Vagina (tissue), 2 donors: ENCODE data around the gene MBD4. TPM values are rescaled to one million over a fixed set of nuclear protein-coding genes. Genes with fewer than 3 reads are reported as not detected.
"Not testable (repeated sequence)": the region's sequence is repeated elsewhere in the genome, so short reads cannot be mapped to it uniquely, and the experiment has no call there.

Source experiments
- DNase-seq, 2 donors: peaks; one replicate each; pipeline ENCODE4 v3.0.0-alpha.2; 2017; ENCODE audit errors: extremely low spot score in 2 of 2
- H3K27ac ChIP-seq: fragments of 200-600 bp; sonication (generic); one replicate; pipeline ENCODE4 v1.5.1; 2019
- H3K27me3 ChIP-seq: fragments of 200-600 bp; sonication (generic); one replicate; pipeline ENCODE4 v1.5.1; 2019
- H3K36me3 ChIP-seq, 2 donors: fragments of 200-600 bp; sonication (generic); one replicate each; pipeline ENCODE4 v1.5.1; 2017 to 2019
- H3K4me1 ChIP-seq: fragments of 200-600 bp; sonication (generic); one replicate; pipeline ENCODE4 v1.5.1; 2019
- H3K4me3 ChIP-seq, 2 donors: fragments of 200-600 bp; sonication (generic); 1 replicate in 1 of 2; 2 replicates in 1 of 2; pipeline ENCODE4 v1.5.1; 2016 to 2019
- H3K9me3 ChIP-seq: fragments of 200-600 bp; sonication (generic); one replicate; pipeline ENCODE4 v1.5.1; 2019
- POLR2A ChIP-seq, 2 donors: fragments of 450-650 bp; IDR thresholded peaks; one replicate each; pipeline ENCODE4 v1.6.1; 2017; ENCODE audit warnings: antibody characterized with exemption in 2 of 2, mild to moderate bottlenecking in 2 of 2, moderate library complexity in 2 of 2
- POLR2AphosphoS5 ChIP-seq, 2 donors: sonication (generic); formaldehyde crosslinking; IDR thresholded peaks; one replicate each; pipeline ENCODE4 v1.9.0; 2017; ENCODE audit warnings: antibody characterized with exemption in 2 of 2, mild to moderate bottlenecking in 2 of 2, low read depth in 1 of 2; ENCODE audit not compliant: insufficient read depth in 1 of 2
- intact Hi-C: fragments of 100-400 bp; cut with DNase I; formaldehyde crosslinking; loops from one replicate; pipeline ENCODE4 v1.15.1; 2023
- total RNA-seq: library from RNA; depleted of rRNA; stranded (reverse); fragments of >200 nt; gene quantifications from one replicate; pipeline ENCODE4 v1.2.3, GENCODE V29; 2016
- TF ChIP-seq, protein P1 (sequence below), 3 experiments: fragments of 450-650 bp in 2 of 3; fragments of 200-600 bp in 1 of 3; sonication (generic) in 1 of 3; IDR thresholded peaks; one replicate each; pipeline ENCODE4 v1.5.1; 2017 to 2019; ENCODE audit warnings: antibody characterized with exemption in 3 of 3, mild to moderate bottlenecking in 2 of 3, moderate library complexity in 2 of 3

MBD4 gene
- total RNA-seq, 1 donor from 2014 or later: 32.4 TPM

DNA sequence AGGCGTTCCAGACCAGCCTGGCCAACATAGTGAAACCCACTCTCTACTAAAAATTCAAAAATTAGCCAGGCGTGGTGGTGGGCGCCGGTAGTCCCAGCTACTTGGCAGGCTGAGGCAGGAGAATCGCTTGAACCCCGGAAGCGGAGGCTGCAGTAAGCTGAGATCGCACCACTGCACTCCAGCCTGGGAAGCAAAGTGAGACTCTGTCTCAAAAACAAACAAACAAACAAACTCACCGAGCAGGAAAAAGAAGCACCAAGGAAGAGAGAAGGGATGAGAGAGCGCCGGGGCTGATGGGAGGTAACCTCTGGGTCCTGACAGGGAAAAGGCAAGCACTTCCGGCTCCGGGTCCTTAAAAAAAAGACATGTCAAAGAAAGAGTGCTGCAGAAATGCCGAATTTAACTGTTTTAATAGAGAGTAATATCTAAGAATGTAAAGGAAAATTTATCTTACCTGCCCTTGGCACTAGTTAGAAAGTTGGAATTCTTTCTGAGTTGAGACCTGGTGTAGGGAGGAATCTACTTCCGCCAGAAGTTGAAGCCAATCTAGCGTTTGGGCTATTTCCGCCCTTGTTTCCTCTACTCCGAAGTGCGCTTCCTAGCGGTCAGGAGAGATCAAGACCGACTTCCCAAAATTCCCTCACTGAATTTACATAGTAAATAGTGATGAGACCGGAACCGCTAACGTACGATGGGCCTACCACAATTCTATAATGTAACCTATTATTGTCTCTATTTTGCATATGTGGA lies 40.4 kb downstream of the MBD4 start:
- H3K27ac ChIP-seq: peak overlapping the region; percentile 88
- H3K27me3 ChIP-seq: no peaks in the 10 kb centered on the region
- intact Hi-C loops: no loop called here
- H3K4me1 ChIP-seq: peaks cover 30% of the 10 kb centered on the region
- no peaks in the 10 kb centered on the region for H3K36me3 ChIP-seq
- peak; percentile 55 to 96 for TF ChIP-seq POLR2AphosphoS5 (IDR thresholded peaks at IDR 0.05; ENCODE audit: insufficient read depth in 1 of 2, low read depth in 1 of 2)
- TF ChIP-seq, protein P1, sequence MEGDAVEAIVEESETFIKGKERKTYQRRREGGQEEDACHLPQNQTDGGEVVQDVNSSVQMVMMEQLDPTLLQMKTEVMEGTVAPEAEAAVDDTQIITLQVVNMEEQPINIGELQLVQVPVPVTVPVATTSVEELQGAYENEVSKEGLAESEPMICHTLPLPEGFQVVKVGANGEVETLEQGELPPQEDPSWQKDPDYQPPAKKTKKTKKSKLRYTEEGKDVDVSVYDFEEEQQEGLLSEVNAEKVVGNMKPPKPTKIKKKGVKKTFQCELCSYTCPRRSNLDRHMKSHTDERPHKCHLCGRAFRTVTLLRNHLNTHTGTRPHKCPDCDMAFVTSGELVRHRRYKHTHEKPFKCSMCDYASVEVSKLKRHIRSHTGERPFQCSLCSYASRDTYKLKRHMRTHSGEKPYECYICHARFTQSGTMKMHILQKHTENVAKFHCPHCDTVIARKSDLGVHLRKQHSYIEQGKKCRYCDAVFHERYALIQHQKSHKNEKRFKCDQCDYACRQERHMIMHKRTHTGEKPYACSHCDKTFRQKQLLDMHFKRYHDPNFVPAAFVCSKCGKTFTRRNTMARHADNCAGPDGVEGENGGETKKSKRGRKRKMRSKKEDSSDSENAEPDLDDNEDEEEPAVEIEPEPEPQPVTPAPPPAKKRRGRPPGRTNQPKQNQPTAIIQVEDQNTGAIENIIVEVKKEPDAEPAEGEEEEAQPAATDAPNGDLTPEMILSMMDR (IDR thresholded peaks at IDR 0.05): peak; percentile 40 to 82 (median 59)
- TF ChIP-seq POLR2A (IDR thresholded peaks at IDR 0.05): no peak
- peak overlapping the region; percentile 77 to 83 for H3K4me3 ChIP-seq
- DNase-seq: no peak
- no peaks in the 10 kb centered on the region for H3K9me3 ChIP-seq

DNA sequence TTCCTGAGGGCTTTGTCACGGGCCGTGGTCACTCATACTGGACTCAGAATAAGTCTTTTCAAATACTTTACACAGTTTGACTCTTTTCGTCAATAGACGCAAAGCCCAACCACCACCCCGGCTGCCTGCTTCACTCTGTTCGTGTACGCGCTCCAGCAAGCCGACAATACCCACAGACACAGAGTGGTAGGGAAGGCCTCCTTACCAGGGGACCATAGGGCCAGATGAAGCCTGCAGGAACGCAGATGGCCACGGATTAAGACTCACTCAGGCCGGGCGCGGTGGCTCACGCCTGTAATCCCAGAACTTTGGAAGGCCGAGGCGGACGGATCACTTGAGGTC lies 41.0 kb downstream of the MBD4 start:
- H3K27me3 ChIP-seq: no peaks in the 10 kb centered on the region
- H3K4me1 ChIP-seq: peaks cover 30% of the 10 kb centered on the region
- no peaks in the 10 kb centered on the region for H3K36me3 ChIP-seq
- H3K27ac ChIP-seq: peak overlapping the region; percentile 88
- H3K4me3 ChIP-seq: peak overlapping the region; percentile 77 to 83
- DNase-seq: no peak
- intact Hi-C loops: no loop called here
- no peaks in the 10 kb centered on the region for H3K9me3 ChIP-seq
- TF ChIP-seq POLR2AphosphoS5 (IDR thresholded peaks at IDR 0.05; ENCODE audit: insufficient read depth in 1 of 2, low read depth in 1 of 2): no peak
- no peak for TF ChIP-seq POLR2A (IDR thresholded peaks at IDR 0.05)
- TF ChIP-seq, protein P1 (IDR thresholded peaks at IDR 0.05): no peak

DNA sequence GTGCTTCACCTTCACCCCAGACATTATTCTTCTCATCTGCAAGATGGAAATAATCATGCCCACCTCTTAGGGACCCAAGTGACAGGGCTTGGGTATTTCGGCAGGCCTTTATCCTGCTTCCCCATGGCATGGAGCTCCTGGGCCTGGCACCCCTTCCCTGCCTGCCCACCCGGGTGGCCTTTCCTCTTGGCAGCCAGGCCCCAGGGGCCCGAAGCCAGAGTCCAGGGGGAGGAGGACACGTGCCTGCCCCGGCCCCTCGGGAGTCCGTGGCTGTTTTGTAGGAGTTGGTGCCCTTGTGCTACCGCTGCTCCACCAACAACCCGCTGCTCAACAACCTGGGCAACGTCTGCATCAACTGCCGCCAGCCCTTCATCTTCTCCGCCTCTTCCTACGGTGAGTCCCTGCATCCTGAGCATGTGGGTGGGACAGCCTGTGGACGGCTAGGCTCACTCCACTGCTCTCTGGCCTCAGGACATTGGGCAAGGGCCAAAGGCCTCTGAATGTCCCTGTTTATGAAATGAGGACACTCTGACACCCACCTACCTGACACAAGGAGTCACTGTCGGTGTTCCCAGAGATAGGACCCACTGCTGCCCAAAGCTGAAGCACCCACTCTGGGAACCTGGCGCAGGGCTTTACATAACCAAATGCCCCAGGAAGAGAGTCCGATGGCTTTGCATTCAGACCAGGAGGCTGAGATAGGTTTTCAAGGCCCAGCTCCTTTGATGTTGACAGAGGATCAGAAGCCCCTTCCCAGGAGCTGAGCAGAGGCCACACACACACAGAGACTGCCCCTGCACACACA lies 45.8 kb downstream of the MBD4 start:
- intact Hi-C loops, H3K4me3 ChIP-seq, H3K9me3 ChIP-seq, H3K27me3 ChIP-seq, DNase-seq, H3K27ac ChIP-seq: not testable (repeated sequence)
- Histone ChIP-seq H3K36me3 (peaks cover 0 to 23% of the 10 kb centered on the region in 2 donors), H3K4me1 (peaks cover 42% of the 10 kb centered on the region)

DNA sequence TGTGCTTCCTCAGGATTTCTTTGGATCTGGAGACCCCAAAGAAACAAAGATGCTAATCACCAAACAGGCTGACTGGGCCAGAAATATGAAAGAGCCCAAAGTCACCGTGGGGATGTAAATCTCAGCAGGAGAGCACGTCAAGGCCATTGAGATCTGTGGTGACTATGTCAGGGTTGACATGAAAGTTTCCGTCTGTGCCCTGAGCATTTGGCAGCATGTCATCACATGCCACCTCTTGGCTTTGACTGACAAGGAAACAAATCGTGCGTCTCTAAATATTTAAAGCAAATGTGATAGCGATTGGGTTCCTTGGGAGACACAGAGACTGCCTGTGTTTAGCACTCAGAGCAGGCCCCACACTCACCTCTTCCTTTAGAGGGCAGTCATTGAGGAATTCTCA lies 46.5 kb downstream of the MBD4 start:
- Histone ChIP-seq H3K4me3 (no peak overlapping the region), H3K4me1 (peaks cover 37% of the 10 kb centered on the region), H3K27me3 (no peaks in the 10 kb centered on the region), H3K9me3 (no peaks in the 10 kb centered on the region), H3K36me3 (peaks cover 0 to 23% of the 10 kb centered on the region in 2 donors), H3K27ac (no peak overlapping the region)
- no peak for DNase-seq
- no peak for TF ChIP-seq POLR2A (IDR thresholded peaks at IDR 0.05)
- TF ChIP-seq, protein P1 (IDR thresholded peaks at IDR 0.05): no peak
- no peak for TF ChIP-seq POLR2AphosphoS5 (IDR thresholded peaks at IDR 0.05; ENCODE audit: insufficient read depth in 1 of 2, low read depth in 1 of 2)
- intact Hi-C loops: no loop called here

DNA sequence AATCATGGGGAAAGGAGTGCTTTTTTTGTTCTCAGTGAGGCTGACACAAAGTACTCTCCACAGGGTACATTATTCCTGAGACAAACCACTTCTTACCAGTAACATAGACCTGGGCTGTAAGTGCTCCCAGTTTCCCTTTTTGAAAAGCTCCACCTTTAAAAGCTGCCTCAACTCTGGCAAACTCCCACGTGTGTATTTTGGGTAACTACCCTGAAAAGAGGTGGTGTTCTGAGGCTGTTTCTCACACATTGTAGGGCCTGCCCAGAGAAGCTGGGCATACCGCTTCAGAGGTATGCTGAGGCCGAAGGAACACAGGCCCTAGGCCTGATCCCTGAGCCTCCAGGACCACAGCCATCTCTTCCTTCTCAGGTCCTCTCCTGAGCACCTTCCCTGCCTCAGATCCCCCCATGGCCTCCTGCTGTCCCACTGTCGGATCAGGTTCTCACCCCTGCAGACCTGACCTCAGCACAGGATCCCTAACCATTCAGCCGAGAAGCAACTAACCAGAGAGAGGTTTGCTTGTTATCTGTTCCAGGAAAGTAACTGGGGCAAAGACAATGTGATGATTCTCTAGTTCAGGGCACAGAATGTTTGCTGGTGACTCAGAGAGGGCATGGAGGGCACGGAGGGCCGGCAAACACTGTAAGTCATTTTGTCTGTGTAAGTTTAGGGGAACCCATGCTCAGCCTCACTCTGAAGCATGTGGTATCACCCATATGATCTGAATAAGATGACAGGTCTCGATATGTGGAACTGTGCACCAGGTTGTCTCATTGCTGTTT lies 47.5 kb downstream of the MBD4 start:
- H3K27me3 ChIP-seq, intact Hi-C loops, H3K9me3 ChIP-seq, H3K27ac ChIP-seq, DNase-seq, H3K4me3 ChIP-seq: not testable (repeated sequence)
- peaks cover 27% of the 10 kb centered on the region for H3K4me1 ChIP-seq
- peaks cover 0 to 26% of the 10 kb centered on the region in 2 donors for H3K36me3 ChIP-seq

DNA sequence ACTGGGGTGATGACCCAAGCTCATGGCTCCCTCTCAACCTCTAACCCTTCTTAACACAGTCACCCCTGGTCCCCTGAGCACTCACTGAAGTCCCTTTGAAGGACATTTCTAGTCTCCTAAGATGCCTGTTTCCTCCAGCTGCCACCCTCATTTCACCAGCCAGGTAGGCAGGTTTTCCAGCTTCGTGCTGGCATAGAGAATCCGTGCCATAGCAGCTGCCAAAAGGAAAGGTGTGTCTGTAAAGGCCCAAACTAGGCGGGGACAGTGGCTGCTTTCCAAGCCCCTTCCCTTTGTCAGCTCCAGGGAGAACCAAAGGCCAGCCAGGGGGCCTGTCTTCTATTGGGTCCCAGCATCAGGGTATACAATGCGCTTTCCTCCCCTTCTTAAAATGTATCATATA lies 48.2 kb downstream of the MBD4 start:
- H3K27me3 ChIP-seq, intact Hi-C loops, H3K4me3 ChIP-seq, H3K27ac ChIP-seq, H3K9me3 ChIP-seq, DNase-seq: not testable (repeated sequence)
- Histone ChIP-seq H3K4me1 (peaks cover 20% of the 10 kb centered on the region), H3K36me3 (peaks cover 0 to 30% of the 10 kb centered on the region in 2 donors)
